Right cardiac atrium (tissue), 5 donors: Measurements from ENCODE around the gene MCIDAS. TPM values are rescaled to one million over a fixed set of nuclear protein-coding genes. Genes with fewer than 3 reads are reported as not detected.

Experiments used
- ATAC-seq, 2 donors: fragments of 200-7000 bp; cut with Tn5 transposase; one replicate each; pipeline versions ENCODE4 v1.8.0 to v1.9.1; 2020; ENCODE audit warnings: moderate library complexity in 2 of 2, mild to moderate bottlenecking in 1 of 2
- DNase-seq, 3 donors: peaks; one replicate each; pipeline ENCODE4 v3.0.0-alpha.2; 2020
- H3K27ac ChIP-seq: one replicate; pipeline ENCODE4 v1.5.1; 2013; ENCODE audit warnings: mild to moderate bottlenecking, low read length, control low read depth, moderate library complexity
- H3K27me3 ChIP-seq: one replicate; pipeline ENCODE4 v1.6.1; 2013; ENCODE audit not compliant: control insufficient read depth, insufficient read depth
- H3K4me1 ChIP-seq: one replicate; pipeline ENCODE4 v1.6.1; 2013; ENCODE audit warnings: low read length; ENCODE audit not compliant: control insufficient read depth, insufficient read depth
- H3K4me3 ChIP-seq: one replicate; pipeline ENCODE4 v1.5.1; 2013; ENCODE audit warnings: low read length, control low read depth
- H3K9me3 ChIP-seq: one replicate; pipeline ENCODE4 v1.6.1; 2013; ENCODE audit warnings: low read length; ENCODE audit not compliant: control insufficient read depth
- WGBS: extraction: QIAGEN DNeasy Blood & Tissue Kit; methylation state at CpG from one replicate; pipeline ENCODE4 v1.1.7; 2013; 5-methylcytosine and 5-hydroxymethylcytosine counted together
- intact Hi-C, 4 donors: fragments of 100-400 bp; cut with DNase I; formaldehyde crosslinking; loops; one replicate each; pipeline versions ENCODE4 v1.11.0 to v1.14.0; 2022 to 2023
- polyA plus RNA-seq: library from polyadenylated mRNA; stranded (reverse); fragments of 200-250 nt; gene quantifications from one replicate; pipeline ENCODE4 v1.2.3, GENCODE V29; 2013
- total RNA-seq, 4 donors: library from RNA; stranded (reverse); fragmentation: NEBNext Ultra II Directional; extraction: Animal tissue kit (Norgen Biotek cat#: 25700); gene quantifications; one replicate each; pipeline ENCODE4 v1.2.1, GENCODE V29; 2021
- donor health status: healthy with polysubstance abuse.
- donor health status: DM: no; HTN: yes; CAD: no.
- donor health status: DM: no; HTN: no; CAD: no.
- donor health status: DM: no; HTN: yes; CAD: no; lungs with severe emphysema.
- donor health status: DM: yes; HTN: yes; CAD: no.

MCIDAS gene
- total and polyA plus RNA-seq, 5 donors = not detected

GRCh38 chr5:55231919-55232270, 4.8 kb upstream of the MCIDAS start:
- intact Hi-C loops = loop anchor here in 1 of 4 donors (10.0 kb wide), 1 partner anchor 57 kb away; the partner anchor contains the start of gene CDC20B
- Histone ChIP-seq H3K27ac (no peak overlapping the region), H3K4me3 (peak overlapping the region; percentile 47), H3K9me3 (no peaks in the 10 kb centered on the region), H3K4me1 (peaks cover 14% of the 10 kb centered on the region), H3K27me3 (no peaks in the 10 kb centered on the region)
- 2% methylated on average over 11 of the region's 11 CpGs for WGBS
- ATAC-seq = no peak
- DNase-seq = no peak

GRCh38 chr5:55231029-55231918, 4.2 kb upstream of the MCIDAS start:
- WGBS = 3% methylated on average over 48 of the region's 48 CpGs
- H3K27ac ChIP-seq = no peak overlapping the region
- peak overlapping the region; percentile 47 for H3K4me3 ChIP-seq
- no peak for ATAC-seq
- peaks cover 14% of the 10 kb centered on the region for H3K4me1 ChIP-seq
- intact Hi-C loops = loop anchor here in 1 of 4 donors (10.0 kb wide), 1 partner anchor 56 kb away; the partner anchor contains the start of gene CDC20B
- peak in 2 of 3 donors; percentile 40 to 56 for DNase-seq
- peaks cover under 1% of the 10 kb centered on the region for H3K27me3 ChIP-seq
- no peaks in the 10 kb centered on the region for H3K9me3 ChIP-seq

GRCh38 chr5:55230086-55230629, 3.0 kb upstream of the MCIDAS start:
- Histone ChIP-seq H3K27me3 (peaks cover 4% of the 10 kb centered on the region), H3K27ac (no peak overlapping the region), H3K4me3 (no peak overlapping the region), H3K4me1 (peaks cover 14% of the 10 kb centered on the region), H3K9me3 (no peaks in the 10 kb centered on the region)
- no peak for DNase-seq
- 30% methylated on average over 8 of the region's 8 CpGs for WGBS
- ATAC-seq = no peak
- intact Hi-C loops = loop anchor here in 1 of 4 donors (10.0 kb wide), 1 partner anchor 55 kb away; the partner anchor contains the start of gene CDC20B

GRCh38 chr5:55227664-55228430, 732 bp upstream of the MCIDAS start:
- intact Hi-C loops = no loop called here
- 6% methylated on average over 30 of the region's 30 CpGs for WGBS
- Histone ChIP-seq H3K4me3 (peak overlapping the region; percentile 46), H3K27ac (no peak overlapping the region), H3K4me1 (peaks cover 14% of the 10 kb centered on the region), H3K27me3 (peaks cover 14% of the 10 kb centered on the region), H3K9me3 (no peaks in the 10 kb centered on the region)
- ATAC-seq (no peak), DNase-seq (peak in 1 of 3 donors; percentile 35)

- peak; percentile 62 to 67 for ATAC-seq
- Histone ChIP-seq H3K4me1 (peaks cover 2% of the 10 kb centered on the region), H3K4me3 (peak overlapping the region; percentile 46), H3K27me3 (peaks cover 14% of the 10 kb centered on the region), H3K9me3 (no peaks in the 10 kb centered on the region), H3K27ac (no peak overlapping the region)
- WGBS = 6% methylated on average over 54 of the region's 54 CpGs
- intact Hi-C loops = no loop called here
- peak; percentile 24 to 62 (median 52) for DNase-seq
Measured at GRCh38 chr5:55226027-55226933, 835 bp downstream of the MCIDAS start.

- no peaks in the 10 kb centered on the region for H3K4me1 ChIP-seq
- no peak for ATAC-seq
- no peaks in the 10 kb centered on the region for H3K9me3 ChIP-seq
- no peak for DNase-seq
- H3K4me3 ChIP-seq = no peak overlapping the region
- peaks cover 14% of the 10 kb centered on the region for H3K27me3 ChIP-seq
- no peak overlapping the region for H3K27ac ChIP-seq
- intact Hi-C loops = no loop called here
Measured at GRCh38 chr5:55225346-55225745, 1.8 kb downstream of the MCIDAS start.

- no peaks in the 10 kb centered on the region for H3K9me3 ChIP-seq
- no peak overlapping the region for H3K27ac ChIP-seq
- H3K4me1 ChIP-seq = no peaks in the 10 kb centered on the region
- ATAC-seq (no peak), DNase-seq (no peak)
- peaks cover 14% of the 10 kb centered on the region for H3K27me3 ChIP-seq
- H3K4me3 ChIP-seq = peak overlapping the region; percentile 6
- 57% methylated on average over 7 of the region's 7 CpGs for WGBS
- intact Hi-C loops = no loop called here
Measured at GRCh38 chr5:55223812-55224240, 3.3 kb downstream of the MCIDAS start.

- H3K27ac ChIP-seq = no peak overlapping the region
- no peaks in the 10 kb centered on the region for H3K4me1 ChIP-seq
- peak overlapping the region; percentile 6 for H3K4me3 ChIP-seq
- no peak for ATAC-seq
- 10% methylated on average over 61 of the region's 61 CpGs for WGBS
- no peaks in the 10 kb centered on the region for H3K9me3 ChIP-seq
- peak in 1 of 3 donors; percentile 54 for DNase-seq
- H3K27me3 ChIP-seq = peaks cover 14% of the 10 kb centered on the region
- intact Hi-C loops = no loop called here
Measured at GRCh38 chr5:55222985-55223811, 3.9 kb downstream of the MCIDAS start.

GRCh38 chr5:55222092-55222984, 4.8 kb downstream of the MCIDAS start:
- peak in 1 of 3 donors; percentile 46 for DNase-seq
- intact Hi-C loops = no loop called here
- no peak for ATAC-seq
- no peak overlapping the region for H3K4me3 ChIP-seq
- H3K27me3 ChIP-seq = peaks cover 14% of the 10 kb centered on the region
- H3K27ac ChIP-seq = no peak overlapping the region
- WGBS = 15% methylated on average over 30 of the region's 30 CpGs
- H3K4me1 ChIP-seq = no peaks in the 10 kb centered on the region
- no peaks in the 10 kb centered on the region for H3K9me3 ChIP-seq
